ENCODE data around the gene NEK10. TPM values are rescaled to one million over a fixed set of nuclear protein-coding genes. Genes with fewer than 3 reads are reported as not detected.

Gene NEK10
- total and polyA plus RNA-seq, 2 donors from 2014 or later = 1.0 to 4.1 TPM

- no peak overlapping the region for H3K4me3 ChIP-seq (ENCODE audit: low read length in 3 of 3)
- no peaks in the 10 kb centered on the region for H3K27me3 ChIP-seq (ENCODE audit: control insufficient read depth, insufficient read depth, low read length)
- H3K36me3 ChIP-seq (ENCODE audit: control insufficient read depth in 2 of 3, insufficient read depth in 3 of 3, low read length in 3 of 3) = no peaks in the 10 kb centered on the region
- FAIRE-seq (no peak), DNase-seq (no peak)
- no peaks in the 10 kb centered on the region for H3K4me1 ChIP-seq (ENCODE audit: control insufficient read depth in 2 of 3, insufficient read depth in 2 of 3, low read depth in 1 of 3, low read length in 3 of 3)
- H3K9ac ChIP-seq (ENCODE audit: low read length in 3 of 3) = no peak overlapping the region
- intact Hi-C loops (cut with DNase I) = no loop called here
- no peak for TF ChIP-seq CTCF (IDR thresholded peaks at IDR 0.05; ENCODE audit: borderline replicate concordance, extremely low read depth, insufficient read depth)
- H3K9me3 ChIP-seq (ENCODE audit: control insufficient read depth in 2 of 3, insufficient read depth in 1 of 3, low read length in 3 of 3) = peaks cover 0 to 9% (median 0%) of the 10 kb centered on the region in 3 donors
- H3K27ac ChIP-seq (ENCODE audit: low read depth in 2 of 2, low read length in 2 of 2) = no peak overlapping the region
Observed at GRCh38 chr3:27228805-27229204, 140.4 kb downstream of the NEK10 start.

GRCh38 chr3:27224197-27224596 lies 145.0 kb downstream of the NEK10 start:
- no peak for FAIRE-seq
- H3K9ac ChIP-seq (ENCODE audit: low read length in 3 of 3) = no peak overlapping the region
- no peak overlapping the region for H3K27ac ChIP-seq (ENCODE audit: low read depth in 2 of 2, low read length in 2 of 2)
- no peaks in the 10 kb centered on the region for H3K36me3 ChIP-seq (ENCODE audit: control insufficient read depth in 2 of 3, insufficient read depth in 3 of 3, low read length in 3 of 3)
- H3K9me3 ChIP-seq (ENCODE audit: control insufficient read depth in 2 of 3, insufficient read depth in 1 of 3, low read length in 3 of 3) = no peaks in the 10 kb centered on the region
- H3K4me3 ChIP-seq (ENCODE audit: low read length in 3 of 3) = no peak overlapping the region
- TF ChIP-seq CTCF (IDR thresholded peaks at IDR 0.05; ENCODE audit: borderline replicate concordance, extremely low read depth, insufficient read depth) = no peak
- no peaks in the 10 kb centered on the region for H3K4me1 ChIP-seq (ENCODE audit: control insufficient read depth in 2 of 3, insufficient read depth in 2 of 3, low read depth in 1 of 3, low read length in 3 of 3)
- intact Hi-C loops (cut with DNase I) = no loop called here
- DNase-seq = no peak
- no peaks in the 10 kb centered on the region for H3K27me3 ChIP-seq (ENCODE audit: control insufficient read depth, insufficient read depth, low read length)

GRCh38 chr3:27221264-27221932 lies 147.8 kb downstream of the NEK10 start:
- Histone ChIP-seq H3K9ac (ENCODE audit: low read length in 3 of 3) (no peak overlapping the region), H3K36me3 (ENCODE audit: control insufficient read depth in 2 of 3, insufficient read depth in 3 of 3, low read length in 3 of 3) (no peaks in the 10 kb centered on the region), H3K9me3 (ENCODE audit: control insufficient read depth in 2 of 3, insufficient read depth in 1 of 3, low read length in 3 of 3) (no peaks in the 10 kb centered on the region), H3K4me3 (ENCODE audit: low read length in 3 of 3) (no peak overlapping the region), H3K4me1 (ENCODE audit: control insufficient read depth in 2 of 3, insufficient read depth in 2 of 3, low read depth in 1 of 3, low read length in 3 of 3) (no peaks in the 10 kb centered on the region), H3K27ac (ENCODE audit: low read depth in 2 of 2, low read length in 2 of 2) (no peak overlapping the region), H3K27me3 (ENCODE audit: control insufficient read depth, insufficient read depth, low read length) (no peaks in the 10 kb centered on the region)
- DNase-seq = no peak
- intact Hi-C loops (cut with DNase I) = no loop called here
- no peak for TF ChIP-seq CTCF (IDR thresholded peaks at IDR 0.05; ENCODE audit: borderline replicate concordance, extremely low read depth, insufficient read depth)
- FAIRE-seq = no peak

GRCh38 chr3:27220166-27220565 lies 149.0 kb downstream of the NEK10 start:
- Histone ChIP-seq H3K27me3 (ENCODE audit: control insufficient read depth, insufficient read depth, low read length) (no peaks in the 10 kb centered on the region), H3K9ac (ENCODE audit: low read length in 3 of 3) (no peak overlapping the region), H3K4me3 (ENCODE audit: low read length in 3 of 3) (no peak overlapping the region), H3K27ac (ENCODE audit: low read depth in 2 of 2, low read length in 2 of 2) (no peak overlapping the region), H3K4me1 (ENCODE audit: control insufficient read depth in 2 of 3, insufficient read depth in 2 of 3, low read depth in 1 of 3, low read length in 3 of 3) (no peaks in the 10 kb centered on the region), H3K9me3 (ENCODE audit: control insufficient read depth in 2 of 3, insufficient read depth in 1 of 3, low read length in 3 of 3) (no peaks in the 10 kb centered on the region), H3K36me3 (ENCODE audit: control insufficient read depth in 2 of 3, insufficient read depth in 3 of 3, low read length in 3 of 3) (no peaks in the 10 kb centered on the region)
- TF ChIP-seq CTCF (IDR thresholded peaks at IDR 0.05; ENCODE audit: borderline replicate concordance, extremely low read depth, insufficient read depth) = no peak
- intact Hi-C loops (cut with DNase I) = no loop called here
- DNase-seq (no peak), FAIRE-seq (no peak)
